Liver (tissue), 9 donors: ENCODE data around the gene WDR81. TPM values are rescaled to one million over a fixed set of nuclear protein-coding genes. Genes with fewer than 3 reads are reported as not detected.
"Not testable (repeated sequence)": the region's sequence is repeated elsewhere in the genome, so short reads cannot be mapped to it uniquely, and the experiment has no call there.

Experiments used
- DNase-seq: peaks from one replicate; pipeline ENCODE4 v3.0.0-alpha.2; 2017; ENCODE audit warnings: low spot score
- H3K27ac ChIP-seq, 2 donors: one replicate each; pipeline ENCODE4 v1.7.0; 2013; ENCODE audit warnings: inconsistent platforms in 2 of 2, low read length in 2 of 2, control low read depth in 1 of 2, low read depth in 1 of 2, mild to moderate bottlenecking in 1 of 2
- H3K27me3 ChIP-seq, 4 donors: one replicate each; pipeline versions ENCODE4 v1.6.1 to v1.7.0; 2013; ENCODE audit warnings: low read length in 3 of 4, inconsistent platforms in 1 of 4, mild to moderate bottlenecking in 1 of 4, moderate library complexity in 1 of 4; ENCODE audit not compliant: control insufficient read depth in 4 of 4, insufficient read depth in 4 of 4
- H3K36me3 ChIP-seq, 4 donors: one replicate each; pipeline versions ENCODE4 v1.6.1 to v1.7.0; 2013; ENCODE audit warnings: low read length in 3 of 4, mild to moderate bottlenecking in 3 of 4, low read depth in 1 of 4, moderate library complexity in 1 of 4; ENCODE audit not compliant: control insufficient read depth in 4 of 4, insufficient read depth in 3 of 4
- H3K4me1 ChIP-seq, 4 donors: one replicate each; pipeline versions ENCODE4 v1.6.1 to v1.7.0; 2013; ENCODE audit warnings: low read length in 3 of 4, mild to moderate bottlenecking in 3 of 4, moderate library complexity in 1 of 4; ENCODE audit not compliant: control insufficient read depth in 4 of 4, insufficient read depth in 4 of 4
- H3K4me3 ChIP-seq, 3 donors: one replicate each; pipeline versions ENCODE4 v1.6.1 to v1.7.0; 2013; ENCODE audit warnings: low read length in 3 of 3, control low read depth in 1 of 3, low read depth in 1 of 3, mild to moderate bottlenecking in 1 of 3
- H3K9ac ChIP-seq, 2 donors: one replicate each; pipeline ENCODE4 v1.7.0; 2013; ENCODE audit warnings: low read length in 2 of 2, mild to moderate bottlenecking in 2 of 2, moderate library complexity in 2 of 2, control low read depth in 1 of 2, low read depth in 1 of 2
- H3K9me3 ChIP-seq, 4 donors: one replicate each; pipeline versions ENCODE4 v1.6.1 to v1.7.0; 2013; ENCODE audit warnings: low read length in 3 of 4; ENCODE audit not compliant: control insufficient read depth in 4 of 4
- ATF3 ChIP-seq: IDR thresholded peaks from 2 replicates; pipeline ENCODE4 v1.6.1; 2016; ENCODE audit warnings: antibody characterized with exemption
- CTCF ChIP-seq: fragments of 150-350 bp; IDR thresholded peaks from 2 replicates; pipeline ENCODE4 v1.5.1; 2017; ENCODE audit warnings: improper control_type of control experiment, low read depth, low read length; ENCODE audit not compliant: missing input control
- EGR1 ChIP-seq, 2 donors: IDR thresholded peaks; 2 replicates each; pipeline ENCODE4 v1.6.1; 2016 to 2018; ENCODE audit warnings: antibody characterized with exemption in 2 of 2, low read depth in 2 of 2
- FOXA1 ChIP-seq: IDR thresholded peaks from 2 replicates; pipeline ENCODE4 v1.6.1; 2016; ENCODE audit warnings: antibody characterized with exemption
- FOXA2 ChIP-seq: IDR thresholded peaks from 2 replicates; pipeline ENCODE4 v1.6.1; 2016; ENCODE audit warnings: antibody characterized with exemption
- HNF4A ChIP-seq, 2 donors: conservative IDR thresholded peaks; 2 replicates each; pipeline ENCODE4 v1.6.1; 2016; ENCODE audit warnings: antibody characterized with exemption in 2 of 2, mild to moderate bottlenecking in 2 of 2
- HNF4G ChIP-seq: IDR thresholded peaks from 2 replicates; pipeline ENCODE4 v1.6.1; 2016; ENCODE audit warnings: antibody characterized with exemption
- JUND ChIP-seq, 2 donors: IDR thresholded peaks; 2 replicates each; pipeline ENCODE4 v1.6.1; 2016; ENCODE audit warnings: antibody characterized with exemption in 2 of 2
- MAX ChIP-seq: IDR thresholded peaks from 2 replicates; pipeline ENCODE4 v1.6.1; 2016; ENCODE audit warnings: antibody characterized with exemption
- RAD21 ChIP-seq, 2 donors: IDR thresholded peaks; 2 replicates each; pipeline ENCODE4 v1.6.1; 2016; ENCODE audit warnings: antibody characterized with exemption in 2 of 2, mild to moderate bottlenecking in 2 of 2
- RXRA ChIP-seq, 2 donors: IDR thresholded peaks; 2 replicates each; pipeline ENCODE4 v1.6.1; 2017 to 2018; ENCODE audit warnings: antibody characterized with exemption in 2 of 2, mild to moderate bottlenecking in 1 of 2
- SP1 ChIP-seq: IDR thresholded peaks from 2 replicates; pipeline ENCODE4 v1.6.1; 2018; ENCODE audit warnings: antibody characterized with exemption, mild to moderate bottlenecking
- YY1 ChIP-seq: IDR thresholded peaks from 2 replicates; pipeline ENCODE4 v1.6.1; 2016; ENCODE audit warnings: antibody characterized with exemption, mild to moderate bottlenecking
- WGBS: extraction: QIAGEN DNeasy Blood & Tissue Kit; methylation state at CpG from one replicate; pipeline ENCODE4 v1.1.7; 2013; 5-methylcytosine and 5-hydroxymethylcytosine counted together
- polyA plus RNA-seq, 2 donors: library from polyadenylated mRNA; stranded (reverse) in 1 of 2; unstranded in 1 of 2; fragments of 200-250 nt in 1 of 2; fragments of >200 nt in 1 of 2; fragmentation: Nextera tagmentation in 1 of 2; extraction: Ambion mirVana in 1 of 2; gene quantifications; one replicate each; pipeline versions ENCODE4 v1.2.1 to v1.2.3, GENCODE V29; 2013 to 2015
- total RNA-seq, 2 donors: library from RNA; depleted of rRNA; stranded (reverse); fragments of >200 nt; gene quantifications; one replicate each; pipeline ENCODE4 v1.2.3, GENCODE V29; 2014
- TF ChIP-seq, protein P1 (sequence below): IDR thresholded peaks from 2 replicates; pipeline ENCODE4 v1.6.1; 2016; ENCODE audit warnings: antibody characterized with exemption
- TF ChIP-seq, protein P2 (sequence below): IDR thresholded peaks from 2 replicates; pipeline ENCODE4 v1.6.1; 2016; ENCODE audit warnings: antibody characterized with exemption, mild to moderate bottlenecking
- donor health status: healthy.
- donor health status: healthy.
- donor health status: healthy.
- donor health status: healthy.
- donor health status: healthy.

Gene WDR81
- total and polyA plus RNA-seq, 4 donors, result 12.3 to 41.8 (median 33.0) TPM

- not testable (repeated sequence) for H3K27me3 ChIP-seq, H3K9ac ChIP-seq, H3K4me3 ChIP-seq, H3K9me3 ChIP-seq, H3K36me3 ChIP-seq, DNase-seq
- 85% methylated on average over 7 of the region's 7 CpGs for WGBS
- peak overlapping the region; percentile 94 to 99 for H3K27ac ChIP-seq
- H3K4me1 ChIP-seq, result peaks cover 4 to 35% (median 11%) of the 10 kb centered on the region in 4 donors
- peak in 1 of 2 donors; percentile 33 for TF ChIP-seq EGR1 (IDR thresholded peaks at IDR 0.05; ENCODE audit: low read depth in 2 of 2)
- peak in 1 of 2 donors; percentile 1 for TF ChIP-seq HNF4A (conservative IDR thresholded peaks at IDR 0.05)
Measured at GRCh38 chr17:1764705-1765104, 40.2 kb downstream of the WDR81 start.

GRCh38 chr17:1765576-1765975 is 41.1 kb downstream of the WDR81 start:
- Histone ChIP-seq H3K27ac (peak overlapping the region in 1 of 2 donors; percentile 21), H3K4me1 (peaks cover 4 to 37% (median 11%) of the 10 kb centered on the region in 4 donors), H3K9me3 (no peaks in the 10 kb centered on the region), H3K4me3 (no peak overlapping the region), H3K9ac (no peak overlapping the region), H3K27me3 (no peaks in the 10 kb centered on the region), H3K36me3 (peaks cover 0 to 14% (median 7%) of the 10 kb centered on the region in 4 donors)
- DNase-seq, result no peak
- WGBS, result 81% methylated on average over 3 of the region's 3 CpGs
- TF ChIP-seq ATF3 (no peak), SP1 (no peak)

- H3K9ac ChIP-seq, result no peak overlapping the region
- H3K27me3 ChIP-seq, result no peaks in the 10 kb centered on the region
- TF ChIP-seq SP1 (no peak), MAX (no peak), RAD21 (IDR thresholded peaks at IDR 0.05) (no peak), RXRA (IDR thresholded peaks at IDR 0.05) (no peak), ATF3 (no peak), CTCF (no peak), FOXA1 (no peak), HNF4A (conservative IDR thresholded peaks at IDR 0.05) (no peak), HNF4G (no peak), FOXA2 (no peak), JUND (IDR thresholded peaks at IDR 0.05) (no peak), YY1 (no peak), EGR1 (IDR thresholded peaks at IDR 0.05; ENCODE audit: low read depth in 2 of 2) (no peak)
- TF ChIP-seq, protein P1, sequence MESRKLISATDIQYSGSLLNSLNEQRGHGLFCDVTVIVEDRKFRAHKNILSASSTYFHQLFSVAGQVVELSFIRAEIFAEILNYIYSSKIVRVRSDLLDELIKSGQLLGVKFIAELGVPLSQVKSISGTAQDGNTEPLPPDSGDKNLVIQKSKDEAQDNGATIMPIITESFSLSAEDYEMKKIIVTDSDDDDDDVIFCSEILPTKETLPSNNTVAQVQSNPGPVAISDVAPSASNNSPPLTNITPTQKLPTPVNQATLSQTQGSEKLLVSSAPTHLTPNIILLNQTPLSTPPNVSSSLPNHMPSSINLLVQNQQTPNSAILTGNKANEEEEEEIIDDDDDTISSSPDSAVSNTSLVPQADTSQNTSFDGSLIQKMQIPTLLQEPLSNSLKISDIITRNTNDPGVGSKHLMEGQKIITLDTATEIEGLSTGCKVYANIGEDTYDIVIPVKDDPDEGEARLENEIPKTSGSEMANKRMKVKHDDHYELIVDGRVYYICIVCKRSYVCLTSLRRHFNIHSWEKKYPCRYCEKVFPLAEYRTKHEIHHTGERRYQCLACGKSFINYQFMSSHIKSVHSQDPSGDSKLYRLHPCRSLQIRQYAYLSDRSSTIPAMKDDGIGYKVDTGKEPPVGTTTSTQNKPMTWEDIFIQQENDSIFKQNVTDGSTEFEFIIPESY, result no peak
- TF ChIP-seq, protein P2, sequence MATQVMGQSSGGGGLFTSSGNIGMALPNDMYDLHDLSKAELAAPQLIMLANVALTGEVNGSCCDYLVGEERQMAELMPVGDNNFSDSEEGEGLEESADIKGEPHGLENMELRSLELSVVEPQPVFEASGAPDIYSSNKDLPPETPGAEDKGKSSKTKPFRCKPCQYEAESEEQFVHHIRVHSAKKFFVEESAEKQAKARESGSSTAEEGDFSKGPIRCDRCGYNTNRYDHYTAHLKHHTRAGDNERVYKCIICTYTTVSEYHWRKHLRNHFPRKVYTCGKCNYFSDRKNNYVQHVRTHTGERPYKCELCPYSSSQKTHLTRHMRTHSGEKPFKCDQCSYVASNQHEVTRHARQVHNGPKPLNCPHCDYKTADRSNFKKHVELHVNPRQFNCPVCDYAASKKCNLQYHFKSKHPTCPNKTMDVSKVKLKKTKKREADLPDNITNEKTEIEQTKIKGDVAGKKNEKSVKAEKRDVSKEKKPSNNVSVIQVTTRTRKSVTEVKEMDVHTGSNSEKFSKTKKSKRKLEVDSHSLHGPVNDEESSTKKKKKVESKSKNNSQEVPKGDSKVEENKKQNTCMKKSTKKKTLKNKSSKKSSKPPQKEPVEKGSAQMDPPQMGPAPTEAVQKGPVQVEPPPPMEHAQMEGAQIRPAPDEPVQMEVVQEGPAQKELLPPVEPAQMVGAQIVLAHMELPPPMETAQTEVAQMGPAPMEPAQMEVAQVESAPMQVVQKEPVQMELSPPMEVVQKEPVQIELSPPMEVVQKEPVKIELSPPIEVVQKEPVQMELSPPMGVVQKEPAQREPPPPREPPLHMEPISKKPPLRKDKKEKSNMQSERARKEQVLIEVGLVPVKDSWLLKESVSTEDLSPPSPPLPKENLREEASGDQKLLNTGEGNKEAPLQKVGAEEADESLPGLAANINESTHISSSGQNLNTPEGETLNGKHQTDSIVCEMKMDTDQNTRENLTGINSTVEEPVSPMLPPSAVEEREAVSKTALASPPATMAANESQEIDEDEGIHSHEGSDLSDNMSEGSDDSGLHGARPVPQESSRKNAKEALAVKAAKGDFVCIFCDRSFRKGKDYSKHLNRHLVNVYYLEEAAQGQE, result no peak
- peaks cover 4 to 36% (median 11%) of the 10 kb centered on the region in 4 donors for H3K4me1 ChIP-seq
- no peaks in the 10 kb centered on the region for H3K9me3 ChIP-seq
- H3K27ac ChIP-seq, result peak overlapping the region in 1 of 2 donors; percentile 21
- no peak for DNase-seq
- 66% methylated on average over 21 of the region's 21 CpGs for WGBS
- H3K36me3 ChIP-seq, result peaks cover 0 to 21% (median 10%) of the 10 kb centered on the region in 4 donors
- H3K4me3 ChIP-seq, result no peak overlapping the region
Measured at GRCh38 chr17:1766382-1767135, 42.1 kb downstream of the WDR81 start.
